Stimulated activated naive CD8-positive, alpha-beta T cell treated with anti-CD3 and anti-CD28 coated beads, Interleukin-15, Interleukin-2, amounts not matched to agents 100 U/mL and 50 U/mL, for 24 hours (primary cell): ENCODE data around the gene C1QTNF2.

Source experiments
- ATAC-seq: fragments of 150-1000 bp; cut with Tn5 transposase; one replicate; pipeline ENCODE4 v1.10.0; 2021
- DNase-seq: peaks from one replicate; pipeline ENCODE4 v3.0.0; 2021

C1QTNF2 gene

GRCh38 chr5:160298189-160298588 is 72.2 kb downstream of the C1QTNF2 start:
- no peak for ATAC-seq
- DNase-seq: no peak

- ATAC-seq (no peak), DNase-seq (no peak)
Measured at GRCh38 chr5:160297776-160298175, 72.7 kb downstream of the C1QTNF2 start.
